OCI-LY3 (cell line): ENCODE data around the gene APOA5.

Experiments
- H2AFZ ChIP-seq: fragments of 200-600, 300-600 bp; shearing (Covaris generic); 2 replicates; pipeline ENCODE4 v1.6.0; 2014; ENCODE audit warnings: antibody characterized with exemption, low read depth, low read length
- H3K27ac ChIP-seq: fragments of 200-600, 300-600 bp; sonication (generic); 2 replicates; pipeline ENCODE4 v1.5.1; 2014; ENCODE audit warnings: mild to moderate bottlenecking, low read length, moderate library complexity, mixed read lengths
- H3K27me3 ChIP-seq: fragments of 200-600, 300-600 bp; sonication (generic); 2 replicates; pipeline ENCODE4 v1.6.1; 2014; ENCODE audit warnings: low read depth, low read length, mixed read lengths
- H3K36me3 ChIP-seq: fragments of 200-600, 300-600 bp; sonication (generic); replicated peaks from 2 replicates; pipeline ENCODE3; 2014; ENCODE audit warnings: low read depth, low read length, mixed read lengths
- H3K4me1 ChIP-seq: fragments of 300-600, 200-600 bp; sonication (generic); 2 replicates; pipeline ENCODE4 v1.6.1; 2014; ENCODE audit warnings: low read length, mixed read lengths
- H3K4me2 ChIP-seq: fragments of 200-600, 300-600 bp; sonication (generic); 2 replicates; pipeline ENCODE4 v1.6.1; 2014; ENCODE audit warnings: low read length, mixed read lengths
- H3K4me3 ChIP-seq: fragments of 300-600, 200-600 bp; sonication (generic); 2 replicates; pipeline ENCODE4 v1.5.1; 2014; ENCODE audit warnings: antibody characterized with exemption, mild to moderate bottlenecking, low read length, moderate library complexity
- H3K79me2 ChIP-seq: fragments of 300-600, 200-600 bp; shearing (Covaris generic); 2 replicates; pipeline ENCODE4 v1.6.1; 2014; ENCODE audit warnings: mild to moderate bottlenecking, low read length, mixed read lengths
- H3K9ac ChIP-seq: fragments of 300-600, 200-600 bp; shearing (Covaris generic); 2 replicates; pipeline ENCODE4 v1.6.0; 2014; ENCODE audit warnings: mild to moderate bottlenecking, low read length, moderate library complexity
- H3K9me3 ChIP-seq: fragments of 200-600, 300-600 bp; shearing (Covaris generic); 2 replicates; pipeline ENCODE4 v1.6.1; 2014; ENCODE audit warnings: low read length, mixed read lengths; ENCODE audit not compliant: insufficient read depth
- H4K20me1 ChIP-seq: fragments of 200-600, 300-600 bp; sonication (generic); 2 replicates; pipeline ENCODE4 v1.6.1; 2016; ENCODE audit warnings: low read length, mixed read lengths; ENCODE audit not compliant: insufficient read depth
- CTCF ChIP-seq: fragments of 200-600, 300-600 bp; sonication (generic); IDR thresholded peaks from 2 replicates; pipeline ENCODE4 v1.5.1; 2014; ENCODE audit warnings: antibody characterized with exemption, low read length, low read depth
- EZH2phosphoT487 ChIP-seq: fragments of 200-600 bp; shearing (Covaris generic); IDR thresholded peaks from 2 replicates; pipeline ENCODE4 v1.6.1; 2018; ENCODE audit warnings: antibody characterized with exemption, mixed run types, low read depth

The APOA5 gene

GRCh38 chr11:116814502-116814901, 22.8 kb upstream of the APOA5 start:
- Histone ChIP-seq H3K4me2 (no peak overlapping the region), H3K27me3 (no peaks in the 10 kb centered on the region), H3K9me3 (no peaks in the 10 kb centered on the region), H3K79me2 (no peaks in the 10 kb centered on the region), H3K9ac (no peak overlapping the region), H2AFZ (no peak overlapping the region), H3K27ac (no peak overlapping the region), H3K36me3 (no peaks in the 10 kb centered on the region), H3K4me1 (peaks cover 21% of the 10 kb centered on the region), H4K20me1 (no peaks in the 10 kb centered on the region), H3K4me3 (no peak overlapping the region)
- no peak for TF ChIP-seq CTCF
- no peak for TF ChIP-seq EZH2phosphoT487

- no peak overlapping the region for H3K4me2 ChIP-seq
These were observed 22.2 kb upstream of the APOA5 start for GRCh38 chr11:116813781-116814471.

GRCh38 chr11:116813170-116813569, 21.5 kb upstream of the APOA5 start:
- H3K36me3 ChIP-seq = no peaks in the 10 kb centered on the region
- H3K4me3 ChIP-seq = no peak overlapping the region
- H3K9ac ChIP-seq = no peak overlapping the region
- no peaks in the 10 kb centered on the region for H4K20me1 ChIP-seq
- no peaks in the 10 kb centered on the region for H3K9me3 ChIP-seq
- TF ChIP-seq CTCF = no peak
- TF ChIP-seq EZH2phosphoT487 = no peak
- no peak overlapping the region for H3K4me2 ChIP-seq
- no peak overlapping the region for H2AFZ ChIP-seq
- no peak overlapping the region for H3K27ac ChIP-seq
- no peaks in the 10 kb centered on the region for H3K27me3 ChIP-seq
- no peaks in the 10 kb centered on the region for H3K79me2 ChIP-seq
- H3K4me1 ChIP-seq = peaks cover 18% of the 10 kb centered on the region

More at GRCh38 chr11:116813781-116814471, 22.2 kb upstream of the APOA5 start:
- no peak overlapping the region for H3K4me3 ChIP-seq
- H4K20me1 ChIP-seq = no peaks in the 10 kb centered on the region
- TF ChIP-seq CTCF = no peak
- TF ChIP-seq EZH2phosphoT487 = no peak
- H3K9ac ChIP-seq = no peak overlapping the region
- peaks cover 19% of the 10 kb centered on the region for H3K4me1 ChIP-seq
- H3K27me3 ChIP-seq = no peaks in the 10 kb centered on the region
- no peaks in the 10 kb centered on the region for H3K9me3 ChIP-seq
- no peaks in the 10 kb centered on the region for H3K36me3 ChIP-seq
- no peaks in the 10 kb centered on the region for H3K79me2 ChIP-seq
- no peak overlapping the region for H3K27ac ChIP-seq
- no peak overlapping the region for H2AFZ ChIP-seq

- Histone ChIP-seq H3K9me3 (no peaks in the 10 kb centered on the region), H3K4me2 (peak overlapping the region; percentile 53), H3K27me3 (no peaks in the 10 kb centered on the region), H3K4me1 (peaks cover 18% of the 10 kb centered on the region), H2AFZ (no peak overlapping the region), H3K36me3 (no peaks in the 10 kb centered on the region), H3K27ac (no peak overlapping the region), H3K4me3 (peak overlapping the region; percentile 9; the same call in 1 of the 2 replicates), H3K79me2 (no peaks in the 10 kb centered on the region), H3K9ac (no peak overlapping the region), H4K20me1 (no peaks in the 10 kb centered on the region)
- TF ChIP-seq CTCF = no peak
- no peak for TF ChIP-seq EZH2phosphoT487
These were observed 20.4 kb upstream of the APOA5 start for GRCh38 chr11:116812109-116812508.
